Right atrium auricular region (tissue), 2 donors: ENCODE measurements around the gene CACNA1D. TPM values are rescaled to one million over a fixed set of nuclear protein-coding genes. Genes with fewer than 3 reads are reported as not detected.

Experiments used
- DNase-seq: peaks from one replicate; pipeline ENCODE4 v3.0.0-alpha.2; 2019; ENCODE audit warnings: low spot score
- H3K27ac ChIP-seq, 2 donors: fragments of 200-600 bp; sonication (generic); 1 replicate in 1 of 2; 2 replicates in 1 of 2; pipeline ENCODE4 v1.5.1; 2016 to 2019
- H3K27me3 ChIP-seq, 2 donors: fragments of 200-600 bp; sonication (generic); one replicate each; pipeline versions ENCODE4 v1.5.1 to v1.6.0; 2017 to 2019
- H3K36me3 ChIP-seq: fragments of 200-600 bp; sonication (generic); one replicate; pipeline ENCODE4 v1.5.1; 2016
- H3K4me1 ChIP-seq, 2 donors: fragments of 200-600 bp; sonication (generic); one replicate each; pipeline versions ENCODE4 v1.5.1 to v1.6.0; 2017 to 2019
- H3K4me3 ChIP-seq, 2 donors: fragments of 200-600 bp; sonication (generic); 1 replicate in 1 of 2; 2 replicates in 1 of 2; pipeline ENCODE4 v1.5.1; 2017 to 2019; ENCODE audit warnings: mild to moderate bottlenecking in 1 of 2, moderate library complexity in 1 of 2
- H3K9me3 ChIP-seq, 2 donors: fragments of 200-600 bp; sonication (generic); one replicate each; pipeline ENCODE4 v1.5.1; 2019
- CTCF ChIP-seq, 2 donors: fragments of 200-600 bp; sonication (generic); IDR thresholded peaks; one replicate each; pipeline ENCODE4 v1.5.1; 2019; ENCODE audit warnings: antibody characterized with exemption in 2 of 2
- total RNA-seq, 2 donors: library from RNA; depleted of rRNA; stranded (reverse); fragments of >200 nt; gene quantifications; one replicate each; pipeline ENCODE4 v1.1.0, GENCODE V29; 2016

Gene CACNA1D
- total RNA-seq, 2 donors from 2014 or later, result 2.7 to 9.6 TPM

DNA sequence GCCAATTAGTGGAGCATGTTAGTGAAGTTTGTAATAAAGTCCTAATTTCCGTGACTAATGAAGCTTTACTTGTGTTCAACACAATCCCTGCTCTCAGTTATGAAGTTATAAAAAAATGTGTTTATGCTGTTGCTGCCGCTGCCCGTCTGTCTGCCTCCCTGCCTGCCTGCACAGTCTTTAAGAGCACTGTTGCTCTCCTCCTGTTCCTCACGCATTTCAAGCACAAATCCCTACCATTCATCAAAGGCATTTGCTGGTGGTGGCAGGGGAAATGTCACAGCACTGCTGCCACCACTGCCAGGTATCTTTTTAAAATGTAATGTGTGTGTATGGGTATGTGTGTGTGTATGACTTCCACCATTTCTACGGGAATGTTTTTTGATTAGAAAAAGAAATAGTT lies 58.8 kb downstream of the CACNA1D start:
- peaks cover 0 to 5% of the 10 kb centered on the region in 2 donors for H3K4me1 ChIP-seq

DNA sequence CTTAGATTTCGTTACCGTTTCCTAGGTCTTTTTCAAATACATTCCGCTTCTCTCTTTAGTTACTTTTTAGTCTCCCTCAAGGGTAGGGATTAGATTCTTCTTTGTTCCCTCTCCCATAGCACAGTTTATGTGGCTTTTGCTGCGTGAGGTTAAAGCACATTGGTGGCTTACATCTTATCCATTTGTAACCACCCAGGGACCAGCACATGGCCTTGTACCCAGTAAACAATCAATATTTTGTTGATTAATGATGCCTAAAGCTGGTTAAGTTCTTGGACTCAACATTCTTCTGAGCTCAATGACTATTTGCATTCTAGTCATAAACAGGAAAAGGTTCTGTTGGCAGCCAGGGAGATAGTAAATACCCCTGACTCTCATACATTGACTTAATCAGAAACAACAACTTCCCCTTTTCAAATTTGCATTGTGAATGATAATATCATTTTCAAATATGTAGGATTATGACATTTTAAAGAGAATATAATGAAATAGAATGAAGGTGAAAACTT lies 60.2 kb downstream of the CACNA1D start:
- no peak overlapping the region for H3K4me3 ChIP-seq

More for the DNA sequence above, 58.8 kb downstream of the CACNA1D start:
- no peaks in the 10 kb centered on the region for H3K27me3 ChIP-seq
- no peaks in the 10 kb centered on the region for H3K9me3 ChIP-seq
- H3K4me3 ChIP-seq, result no peak overlapping the region
- no peak for DNase-seq
- H3K27ac ChIP-seq, result no peak overlapping the region
- TF ChIP-seq CTCF (IDR thresholded peaks at IDR 0.05), result no peak
- H3K36me3 ChIP-seq, result no peaks in the 10 kb centered on the region

DNA sequence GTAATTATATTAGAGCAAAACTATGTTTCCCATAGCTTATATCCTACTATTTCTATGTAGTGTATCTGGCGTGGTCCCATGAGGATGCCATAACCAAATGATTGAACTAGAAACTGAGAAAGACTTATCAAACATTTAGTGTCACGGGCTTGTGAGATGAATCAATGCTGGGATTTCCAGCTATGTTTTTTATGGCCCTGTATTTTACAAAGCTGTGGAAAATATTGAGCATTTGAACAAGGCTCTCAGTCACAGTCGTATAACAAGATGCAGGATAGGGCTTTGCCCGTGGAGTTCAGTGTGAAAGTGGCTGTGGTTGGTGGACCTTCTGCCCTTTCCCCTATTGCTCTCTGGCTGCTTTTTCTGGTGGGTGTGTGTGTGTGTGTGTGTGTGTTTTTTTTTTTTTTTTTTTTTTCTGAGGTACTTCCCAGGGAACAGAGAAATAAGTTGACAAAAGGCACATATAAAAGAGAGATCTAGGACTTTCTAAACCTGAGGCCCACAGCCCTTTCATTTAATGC lies 60.7 kb downstream of the CACNA1D start:
- TF ChIP-seq CTCF (IDR thresholded peaks at IDR 0.05), result no peak
- Histone ChIP-seq H3K27ac (no peak overlapping the region), H3K4me1 (peaks cover 0 to 4% of the 10 kb centered on the region in 2 donors), H3K36me3 (no peaks in the 10 kb centered on the region), H3K9me3 (no peaks in the 10 kb centered on the region), H3K27me3 (no peaks in the 10 kb centered on the region), H3K4me3 (no peak overlapping the region)
- DNase-seq, result no peak

More for the DNA sequence above, 60.2 kb downstream of the CACNA1D start:
- H3K9me3 ChIP-seq, result no peaks in the 10 kb centered on the region
- H3K27ac ChIP-seq, result no peak overlapping the region
- H3K36me3 ChIP-seq, result no peaks in the 10 kb centered on the region
- no peak for TF ChIP-seq CTCF (IDR thresholded peaks at IDR 0.05)
- H3K4me1 ChIP-seq, result peaks cover 0 to 5% of the 10 kb centered on the region in 2 donors
- H3K27me3 ChIP-seq, result no peaks in the 10 kb centered on the region
- DNase-seq, result no peak

DNA sequence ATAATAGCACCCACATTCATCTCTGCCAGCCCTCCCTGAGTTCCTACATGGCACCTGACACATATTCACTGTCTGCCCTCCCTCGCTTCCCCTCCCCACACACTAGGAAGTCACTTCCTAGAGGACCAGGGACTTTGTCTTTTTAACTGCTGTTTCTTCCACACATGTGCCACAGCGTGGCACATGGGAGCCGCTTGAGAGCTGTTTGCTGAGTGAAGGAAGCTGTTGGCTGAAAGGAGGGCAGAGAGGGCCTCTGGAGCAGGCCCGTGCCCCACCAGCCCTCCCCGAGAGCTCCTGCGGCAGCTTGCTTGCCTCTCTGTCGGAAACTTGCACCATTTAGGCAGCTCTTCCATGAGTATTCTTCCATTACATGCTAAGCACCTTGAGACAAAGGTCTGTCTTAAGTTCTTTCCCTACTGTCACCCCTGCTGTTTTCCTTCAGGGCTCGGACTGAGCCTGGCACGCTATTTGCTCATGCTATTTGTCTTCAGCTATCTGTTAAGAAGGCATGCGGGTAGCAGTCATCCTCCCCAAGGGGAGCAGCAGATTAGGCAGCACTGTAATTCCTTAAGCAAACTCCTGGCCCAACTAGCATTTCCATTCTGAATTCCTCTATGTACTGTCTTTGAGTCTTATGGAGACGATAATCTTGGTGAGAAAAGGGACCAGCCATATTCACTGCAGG lies 72.2 kb downstream of the CACNA1D start:
- H3K27me3 ChIP-seq, result no peaks in the 10 kb centered on the region
- no peak for TF ChIP-seq CTCF (IDR thresholded peaks at IDR 0.05)
- H3K4me1 ChIP-seq, result peaks cover 0 to 7% of the 10 kb centered on the region in 2 donors
- no peaks in the 10 kb centered on the region for H3K36me3 ChIP-seq
- no peaks in the 10 kb centered on the region for H3K9me3 ChIP-seq
- H3K27ac ChIP-seq, result no peak overlapping the region
- no peak for DNase-seq
- no peak overlapping the region for H3K4me3 ChIP-seq

GRCh38 chr3:53570081-53570480 lies 75.7 kb downstream of the CACNA1D start:
- H3K27ac ChIP-seq, result no peak overlapping the region

More at GRCh38 chr3:53570081-53570480, 75.7 kb downstream of the CACNA1D start:
- no peak for DNase-seq
- TF ChIP-seq CTCF (IDR thresholded peaks at IDR 0.05), result no peak
- no peaks in the 10 kb centered on the region for H3K9me3 ChIP-seq
- peaks cover 0 to 7% of the 10 kb centered on the region in 2 donors for H3K4me1 ChIP-seq
- no peak overlapping the region for H3K4me3 ChIP-seq
- no peaks in the 10 kb centered on the region for H3K36me3 ChIP-seq
- no peaks in the 10 kb centered on the region for H3K27me3 ChIP-seq
